K562 (cell line): ENCODE results near the gene TMEM86B. TPM values are rescaled to one million over a fixed set of nuclear protein-coding genes. Genes with fewer than 3 reads are reported as not detected.

Source experiments
- DACH1 ChIP-seq: fragments of 450-650 bp; IDR thresholded peaks from 2 replicates; pipeline ENCODE4 v1.6.1; 2018; ENCODE audit not compliant: partially characterized antibody
- HINFP ChIP-seq: fragments of 450-650 bp; conservative IDR thresholded peaks from 2 replicates; pipeline ENCODE4 v1.6.1; 2016; ENCODE audit warnings: missing genetic modification characterization, low read depth, mild to moderate bottlenecking, control low read depth, missing compliant biosample characterization
- HNRNPLL ChIP-seq: fragments of 200-400 bp; formaldehyde crosslinking; IDR thresholded peaks from 2 replicates; pipeline ENCODE4 v1.6.1; 2017; ENCODE audit warnings: low read length, low read depth, mild to moderate bottlenecking; ENCODE audit not compliant: poor library complexity, severe bottlenecking
- HSF4 ChIP-seq: fragments of 250-450 bp; sonication (Bioruptor Pico); IDR thresholded peaks from 2 replicates; pipeline ENCODE4 v2.1.2; 2022; ENCODE audit warnings: mild to moderate bottlenecking, moderate library complexity, borderline replicate concordance
- KLF6 ChIP-seq: fragments of 250-450 bp; sonication (Bioruptor Pico); IDR thresholded peaks from 2 replicates; pipeline ENCODE4 v1.4.0; 2020; ENCODE audit warnings: mild to moderate bottlenecking, moderate library complexity, borderline replicate concordance
- MCM7 ChIP-seq, 2 experiments: fragments of 450-650 bp; IDR thresholded peaks; 2 replicates each; pipeline ENCODE4 v1.6.1; 2016 to 2018
- MXD1 ChIP-seq: fragments of 250-450 bp; sonication (Bioruptor Pico); IDR thresholded peaks from 2 replicates; pipeline ENCODE4 v1.8.0; 2021; ENCODE audit warnings: borderline replicate concordance, mild to moderate bottlenecking, moderate library complexity; ENCODE audit not compliant: poor library complexity, severe bottlenecking
- MXI1 ChIP-seq: IDR thresholded peaks from 2 replicates; pipeline ENCODE4 v1.6.1; 2011; ENCODE audit warnings: low read depth, mild to moderate bottlenecking, improper control_type of control experiment, low read length
- MYC ChIP-seq, 2 experiments: fragments of 250-450 bp in 1 of 2; sonication (Bioruptor Pico) in 1 of 2; IDR thresholded peaks; 2 replicates each; pipeline versions ENCODE4 v1.5.1 to v1.6.1; 2012 to 2021; ENCODE audit warnings: low read depth in 2 of 2, borderline replicate concordance in 1 of 2, improper control_type of control experiment in 1 of 2, low read length in 1 of 2, mild to moderate bottlenecking in 1 of 2, moderate library complexity in 1 of 2
- POLR2A ChIP-seq: fragments of 450-650 bp; conservative IDR thresholded peaks from 2 replicates; pipeline ENCODE4 v1.6.1; 2016
- POLR2G ChIP-seq: fragments of 200-400 bp; formaldehyde crosslinking; IDR thresholded peaks from 2 replicates; pipeline ENCODE4 v1.6.1; 2017; ENCODE audit warnings: low read depth, mild to moderate bottlenecking, antibody characterized with exemption, low read length, moderate library complexity
- RBFOX2 ChIP-seq: fragments of 200-400 bp; formaldehyde crosslinking; IDR thresholded peaks from 2 replicates; pipeline ENCODE4 v1.6.1; 2017; ENCODE audit warnings: low read depth, mild to moderate bottlenecking, low read length, moderate library complexity
- RCOR1 ChIP-seq, 2 experiments: IDR thresholded peaks; 2 replicates each; pipeline ENCODE4 v1.6.1; 2012; ENCODE audit warnings: low read depth in 2 of 2, low read length in 2 of 2, borderline replicate concordance in 1 of 2, improper control_type of control experiment in 1 of 2
- SAP30 ChIP-seq: fragments of 200-600 bp; sonication (generic); IDR thresholded peaks from 2 replicates; pipeline ENCODE4 v1.6.1; 2012; ENCODE audit warnings: borderline replicate concordance, low read depth, mild to moderate bottlenecking, moderate library complexity, low read length, control low read depth, inconsistent platforms; ENCODE audit not compliant: insufficient read depth, poor library complexity, severe bottlenecking
- SOX6 ChIP-seq: fragments of 450-650 bp; IDR thresholded peaks from 2 replicates; pipeline ENCODE4 v1.6.1; 2014; ENCODE audit warnings: mild to moderate bottlenecking
- STAT6 ChIP-seq: sonication (generic); formaldehyde crosslinking; IDR thresholded peaks from 2 replicates; pipeline ENCODE4 v1.8.1; 2023; ENCODE audit warnings: mild to moderate bottlenecking, missing genetic modification reagents
- USF1 ChIP-seq: sonication (generic); formaldehyde crosslinking; IDR thresholded peaks from 2 replicates; pipeline ENCODE4 v1.9.0; 2022; ENCODE audit warnings: mild to moderate bottlenecking, missing genetic modification reagents
- ZFP1 ChIP-seq: fragments of 450-650 bp; formaldehyde crosslinking; IDR thresholded peaks from 2 replicates; pipeline ENCODE4 v1.4.0; 2020; ENCODE audit warnings: mild to moderate bottlenecking, mixed read lengths
- ZKSCAN1 ChIP-seq: fragments of 150-350 bp; IDR thresholded peaks from 2 replicates; pipeline ENCODE4 v1.6.1; 2016; ENCODE audit warnings: low read depth, low read length
- ZNF124 ChIP-seq: sonication (generic); formaldehyde crosslinking; IDR thresholded peaks from 2 replicates; pipeline ENCODE4 v1.8.1; 2022; ENCODE audit warnings: missing genetic modification reagents
- ZNF212 ChIP-seq: fragments of 450-650 bp; formaldehyde crosslinking; IDR thresholded peaks from 2 replicates; pipeline ENCODE4 v1.4.0; 2020; ENCODE audit warnings: mild to moderate bottlenecking
- ZNF766 ChIP-seq: fragments of 200-800 bp; sonication (Bioruptor generic); conservative IDR thresholded peaks from 2 replicates; pipeline ENCODE4 v1.6.1; 2016; ENCODE audit warnings: missing genetic modification characterization, missing compliant biosample characterization
- ZSCAN29 ChIP-seq: fragments of 450-650 bp; IDR thresholded peaks from 2 replicates; pipeline ENCODE4 v1.6.1; 2017
- polyA plus RNA-seq, 8 experiments: library from polyadenylated mRNA; depleted of rRNA in 4 of 8; stranded (reverse) in 5 of 8; unstranded in 3 of 8; fragments of >200 nt; fragmentation: Nextera tagmentation in 2 of 8; fragmentation: Illumina TruSeq in 1 of 8; extraction: Ambion mirVana in 2 of 8; extraction: Trizol in 1 of 8; gene quantifications; 2 replicates each; pipeline versions ENCODE4 v1.2.1 to v1.2.3, GENCODE V29; 2011 to 2014; ENCODE audit warnings: inconsistent platforms in 1 of 8, missing spikeins in 1 of 8
- total RNA-seq, 7 experiments: library from RNA; depleted of rRNA in 6 of 7; stranded (reverse); fragments of >200 nt in 6 of 7; fragmentation: Illumina TruSeq in 2 of 7; extraction: Trizol in 2 of 7; gene quantifications; 2 replicates each; pipeline versions ENCODE4 v1.2.1 to v1.2.3, GENCODE V29; 2011 to 2021; ENCODE audit warnings: low replicate concordance in 1 of 7

Gene TMEM86B
- total and polyA plus RNA-seq, 9 of the 15 experiments (the other 6 are each of a cell fraction or from before 2014, with no cell fraction given), result 0.28 to 7.9 (median 2.1) TPM

- no peak for TF ChIP-seq MXI1
- TF ChIP-seq ZNF124 (CRISPR knock-in tag), result no peak
- TF ChIP-seq MXD1 (CRISPR knock-in tag), result no peak
- no peak for TF ChIP-seq KLF6 (CRISPR knock-in tag)
- no peak for TF ChIP-seq DACH1
- TF ChIP-seq HINFP (tag), result no peak
- no peak for TF ChIP-seq ZSCAN29
- peak; percentile 54 for TF ChIP-seq POLR2G
- 0 out of 2 replicates have a peak, but pooled peaks have one; percentile 20 for TF ChIP-seq SOX6
- no peak for TF ChIP-seq MCM7 (IDR thresholded peaks at IDR 0.05)
- no peak for TF ChIP-seq RCOR1 (IDR thresholded peaks at IDR 0.05; ENCODE audit: borderline replicate concordance in 1 of 2, low read depth in 2 of 2, low read length in 2 of 2)
- TF ChIP-seq POLR2A, result no peak
- no peak for TF ChIP-seq USF1 (CRISPR knock-in tag)
- TF ChIP-seq STAT6 (CRISPR knock-in tag), result no peak
- no peak for TF ChIP-seq ZNF766 (CRISPR knock-in tag)
- no peak for TF ChIP-seq SAP30
- TF ChIP-seq ZNF212, result no peak
- no peak for TF ChIP-seq MYC (IDR thresholded peaks at IDR 0.05; ENCODE audit: low read depth, low read length)
- TF ChIP-seq MYC (CRISPR knock-in tag; IDR thresholded peaks at IDR 0.05; ENCODE audit: borderline replicate concordance, low read depth), result no peak
- TF ChIP-seq ZFP1 (CRISPR knock-in tag), result no peak
- TF ChIP-seq HSF4 (CRISPR knock-in tag), result no peak
- TF ChIP-seq HNRNPLL, result no peak
- peak; percentile 60 for TF ChIP-seq RBFOX2
- TF ChIP-seq ZKSCAN1, result peak; percentile 50; the same call in 1 of the 2 replicates
Observed at GRCh38 chr19:55209693-55210472, 18.7 kb downstream of the TMEM86B start (continued).
